Measurements from ENCODE around the gene TNS2. TPM values are rescaled to one million over a fixed set of nuclear protein-coding genes. Genes with fewer than 3 reads are reported as not detected.

Gene TNS2
- total and polyA plus RNA-seq, 10 of the 15 experiments (the other 5 are each of a cell fraction or from before 2014, with no cell fraction given): 0.03 to 0.72 (median 0.16) TPM; not detected in 4

DNA sequence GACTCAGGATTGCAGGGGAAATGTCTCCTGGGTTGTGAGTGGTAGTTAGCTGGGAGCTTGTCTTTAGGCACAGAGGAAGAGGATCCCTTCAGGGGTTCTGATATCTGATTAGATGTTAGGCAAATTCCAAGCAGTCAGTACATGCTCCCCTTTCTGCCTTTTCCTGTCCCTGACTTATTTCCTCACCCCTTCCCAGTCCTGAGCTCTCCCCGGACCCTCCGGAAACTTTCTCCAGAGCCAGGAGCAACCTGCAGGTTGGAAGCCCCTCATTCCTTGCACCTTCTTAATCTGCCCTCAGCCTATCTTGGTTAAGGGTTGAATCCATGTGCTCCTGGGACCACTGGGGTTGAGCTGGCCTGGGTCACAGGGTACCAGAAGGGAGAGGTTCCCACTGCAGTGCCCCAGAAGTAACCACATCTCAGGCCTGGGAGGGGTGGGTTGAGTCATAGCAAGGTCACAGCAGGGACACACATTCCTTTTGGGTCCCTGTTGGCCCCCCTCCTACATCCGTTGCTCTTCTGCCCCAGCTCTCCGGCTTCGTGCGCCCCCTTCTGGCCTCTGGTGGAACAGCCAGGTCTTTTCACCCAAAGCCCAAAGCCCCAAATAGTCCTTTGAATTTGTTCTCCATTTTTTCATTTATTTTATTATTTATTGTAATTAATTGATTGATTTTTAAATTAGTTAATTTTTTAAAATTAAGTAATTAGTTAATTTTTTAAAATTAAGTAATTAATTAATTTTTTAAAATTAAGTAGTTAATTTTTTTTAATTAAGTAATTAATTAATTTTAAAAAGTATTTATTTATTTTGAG, 49.4 kb downstream of the TNS2 start (continued):
- TF ChIP-seq, protein P1, sequence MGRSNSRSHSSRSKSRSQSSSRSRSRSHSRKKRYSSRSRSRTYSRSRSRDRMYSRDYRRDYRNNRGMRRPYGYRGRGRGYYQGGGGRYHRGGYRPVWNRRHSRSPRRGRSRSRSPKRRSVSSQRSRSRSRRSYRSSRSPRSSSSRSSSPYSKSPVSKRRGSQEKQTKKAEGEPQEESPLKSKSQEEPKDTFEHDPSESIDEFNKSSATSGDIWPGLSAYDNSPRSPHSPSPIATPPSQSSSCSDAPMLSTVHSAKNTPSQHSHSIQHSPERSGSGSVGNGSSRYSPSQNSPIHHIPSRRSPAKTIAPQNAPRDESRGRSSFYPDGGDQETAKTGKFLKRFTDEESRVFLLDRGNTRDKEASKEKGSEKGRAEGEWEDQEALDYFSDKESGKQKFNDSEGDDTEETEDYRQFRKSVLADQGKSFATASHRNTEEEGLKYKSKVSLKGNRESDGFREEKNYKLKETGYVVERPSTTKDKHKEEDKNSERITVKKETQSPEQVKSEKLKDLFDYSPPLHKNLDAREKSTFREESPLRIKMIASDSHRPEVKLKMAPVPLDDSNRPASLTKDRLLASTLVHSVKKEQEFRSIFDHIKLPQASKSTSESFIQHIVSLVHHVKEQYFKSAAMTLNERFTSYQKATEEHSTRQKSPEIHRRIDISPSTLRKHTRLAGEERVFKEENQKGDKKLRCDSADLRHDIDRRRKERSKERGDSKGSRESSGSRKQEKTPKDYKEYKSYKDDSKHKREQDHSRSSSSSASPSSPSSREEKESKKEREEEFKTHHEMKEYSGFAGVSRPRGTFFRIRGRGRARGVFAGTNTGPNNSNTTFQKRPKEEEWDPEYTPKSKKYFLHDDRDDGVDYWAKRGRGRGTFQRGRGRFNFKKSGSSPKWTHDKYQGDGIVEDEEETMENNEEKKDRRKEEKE (IDR thresholded peaks at IDR 0.05): no peak
- TF ChIP-seq RFX5 (IDR thresholded peaks at IDR 0.05; ENCODE audit: low read depth, low read length): no peak
- no peak for TF ChIP-seq POU2F2 (IDR thresholded peaks at IDR 0.05; ENCODE audit: borderline replicate concordance, low read depth, low read length)
- no peak for TF ChIP-seq EZH2 (IDR thresholded peaks at IDR 0.05; ENCODE audit: borderline replicate concordance, control insufficient read depth, low read depth, low read length)
- peak; percentile 17; the same call in 1 of the 2 replicates for TF ChIP-seq ATF7 (IDR thresholded peaks at IDR 0.05; ENCODE audit: low read depth)
- no peak for TF ChIP-seq BCL3 (IDR thresholded peaks at IDR 0.05; ENCODE audit: borderline replicate concordance, insufficient read depth, low read depth, low read length, poor library complexity, severe bottlenecking)
- no peak for TF ChIP-seq MXI1 (IDR thresholded peaks at IDR 0.05; ENCODE audit: low read depth, low read length)
- TF ChIP-seq, protein P2, sequence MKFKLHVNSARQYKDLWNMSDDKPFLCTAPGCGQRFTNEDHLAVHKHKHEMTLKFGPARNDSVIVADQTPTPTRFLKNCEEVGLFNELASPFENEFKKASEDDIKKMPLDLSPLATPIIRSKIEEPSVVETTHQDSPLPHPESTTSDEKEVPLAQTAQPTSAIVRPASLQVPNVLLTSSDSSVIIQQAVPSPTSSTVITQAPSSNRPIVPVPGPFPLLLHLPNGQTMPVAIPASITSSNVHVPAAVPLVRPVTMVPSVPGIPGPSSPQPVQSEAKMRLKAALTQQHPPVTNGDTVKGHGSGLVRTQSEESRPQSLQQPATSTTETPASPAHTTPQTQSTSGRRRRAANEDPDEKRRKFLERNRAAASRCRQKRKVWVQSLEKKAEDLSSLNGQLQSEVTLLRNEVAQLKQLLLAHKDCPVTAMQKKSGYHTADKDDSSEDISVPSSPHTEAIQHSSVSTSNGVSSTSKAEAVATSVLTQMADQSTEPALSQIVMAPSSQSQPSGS (IDR thresholded peaks at IDR 0.05; ENCODE audit: low read length): no peak
- peak; percentile 86 for TF ChIP-seq RAD21 (IDR thresholded peaks at IDR 0.05; ENCODE audit: insufficient read depth, low read depth, low read length)
- no peak for TF ChIP-seq SUZ12 (IDR thresholded peaks at IDR 0.05; ENCODE audit: unreplicated experiment)
- no peak for TF ChIP-seq SIX5 (IDR thresholded peaks at IDR 0.05; ENCODE audit: low read depth, low read length, severe bottlenecking)
- TF ChIP-seq SMAD5 (IDR thresholded peaks at IDR 0.05; ENCODE audit: low read depth): no peak
- TF ChIP-seq CTCF (IDR thresholded peaks at IDR 0.05 in 2 of 3, conservative IDR thresholded peaks at IDR 0.05 in 1 of 3; ENCODE audit: control insufficient read depth in 2 of 3, extremely low read depth in 1 of 3, insufficient read depth in 1 of 3, low read depth in 3 of 3, low read length in 3 of 3): peak; percentile 83 to 94 (median 89)
- TF ChIP-seq ZNF687 (IDR thresholded peaks at IDR 0.05): no peak

All from GM12878 (cell line).